CD4-positive, alpha-beta T cell treated with Interleukin-15 for 4 hours (primary cell): ENCODE data around the gene AGBL4.

Source experiments
- DNase-seq: peaks from one replicate; pipeline ENCODE4 v3.0.0-alpha.2; 2020; ENCODE audit warnings: low spot score

Gene AGBL4

GRCh38 chr1:49183489-49183888 lies 840.3 kb downstream of the AGBL4 start:
- DNase-seq: no peak

- DNase-seq: no peak
These were observed 842.7 kb downstream of the AGBL4 start for GRCh38 chr1:49181033-49181432.

DNA sequence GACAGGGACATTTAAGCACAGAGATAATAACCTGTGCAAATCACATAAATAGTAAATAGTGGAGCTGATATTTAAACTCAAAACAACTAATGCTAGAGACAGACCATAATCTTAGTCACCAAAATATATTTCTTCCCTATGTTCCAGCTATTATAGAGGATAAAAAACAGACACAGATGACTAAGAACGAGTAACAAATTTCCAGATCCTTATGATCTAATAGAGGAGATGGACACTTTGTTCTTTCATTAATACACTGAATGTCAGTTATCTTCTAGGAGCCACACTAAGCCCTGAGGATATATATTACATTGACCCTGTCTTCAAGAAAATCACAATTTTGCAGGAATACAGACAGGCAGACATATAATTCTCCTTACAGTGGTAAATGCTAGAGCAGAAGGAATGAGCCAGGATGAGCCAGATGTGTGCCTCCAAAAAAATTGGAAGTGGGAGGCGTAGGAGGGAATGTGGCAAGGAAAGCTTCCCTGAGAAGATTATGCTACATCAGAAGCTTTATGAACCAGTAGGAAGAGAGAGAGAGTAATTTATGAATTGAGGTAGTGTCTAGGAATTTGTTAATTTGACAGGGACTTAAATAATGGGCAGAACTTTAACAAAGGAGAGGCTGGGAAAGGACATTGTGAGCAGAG lies 851.7 kb downstream of the AGBL4 start:
- no peak for DNase-seq

DNA sequence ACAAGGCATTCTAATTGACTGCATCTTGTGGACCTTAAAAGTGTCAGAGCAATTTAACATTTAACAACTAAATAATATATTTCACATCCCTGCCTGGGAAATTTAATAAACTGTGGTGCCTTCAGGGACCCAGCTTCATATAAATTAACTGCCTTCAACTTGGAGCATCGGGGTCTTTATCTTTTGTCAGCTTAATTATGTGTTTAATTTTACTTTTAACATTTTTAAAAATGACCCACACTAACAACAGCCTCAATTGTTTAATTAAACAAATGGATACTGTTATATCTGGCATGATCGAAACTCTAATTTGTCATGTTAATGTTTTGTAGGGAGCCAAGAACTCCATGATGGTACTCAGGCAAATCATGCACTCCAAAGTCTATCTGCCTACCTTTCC lies 857.7 kb downstream of the AGBL4 start:
- DNase-seq: no peak

- DNase-seq: no peak
These were observed 860.7 kb downstream of the AGBL4 start for GRCh38 chr1:49163031-49163430.

- no peak for DNase-seq
These were observed 863.1 kb downstream of the AGBL4 start for GRCh38 chr1:49160677-49161076.

DNA sequence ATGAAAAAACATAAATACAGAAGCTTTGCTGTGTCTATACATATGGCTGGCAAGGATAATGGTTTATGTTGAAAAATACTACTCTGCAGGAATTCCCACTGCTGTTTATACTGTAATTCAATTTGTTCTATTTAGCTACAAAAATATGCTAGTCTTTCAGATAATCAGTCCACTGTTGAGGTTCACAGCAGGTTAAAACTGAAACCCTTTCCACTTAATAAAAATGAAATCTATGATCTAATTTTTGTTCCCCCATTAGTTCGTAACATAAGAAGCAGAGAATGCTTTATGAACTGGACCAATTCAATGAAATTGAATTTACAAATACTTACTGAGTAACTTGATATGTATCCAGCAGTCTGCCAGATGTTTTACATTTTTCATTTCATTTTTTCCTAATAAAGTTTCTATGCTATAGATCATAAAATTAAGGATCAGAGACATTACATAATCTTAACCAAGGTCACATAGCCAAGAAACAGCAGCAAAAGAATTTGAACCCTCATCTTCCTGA lies 887.0 kb downstream of the AGBL4 start:
- no peak for DNase-seq

- no peak for DNase-seq
These were observed 898.0 kb downstream of the AGBL4 start for GRCh38 chr1:49125746-49126145.

DNA sequence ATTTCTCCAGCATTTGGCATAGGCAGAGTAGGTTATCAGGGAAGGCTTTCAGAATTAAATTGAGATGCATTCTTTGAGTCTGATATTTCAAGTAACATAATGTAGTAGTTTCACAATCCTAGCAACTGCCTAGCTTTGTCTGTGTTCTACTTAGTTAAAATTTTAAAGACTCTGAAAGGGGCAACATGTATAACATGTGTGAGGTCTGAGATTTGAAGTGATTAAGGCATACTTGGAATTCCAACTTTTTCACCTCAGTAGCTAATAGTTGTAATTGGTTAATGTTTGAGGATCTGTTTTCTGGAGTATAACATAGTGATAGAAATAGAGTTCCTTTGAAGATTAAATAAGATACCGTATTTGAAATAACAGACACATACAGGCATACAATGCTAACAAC lies 911.8 kb downstream of the AGBL4 start:
- DNase-seq: no peak

DNA sequence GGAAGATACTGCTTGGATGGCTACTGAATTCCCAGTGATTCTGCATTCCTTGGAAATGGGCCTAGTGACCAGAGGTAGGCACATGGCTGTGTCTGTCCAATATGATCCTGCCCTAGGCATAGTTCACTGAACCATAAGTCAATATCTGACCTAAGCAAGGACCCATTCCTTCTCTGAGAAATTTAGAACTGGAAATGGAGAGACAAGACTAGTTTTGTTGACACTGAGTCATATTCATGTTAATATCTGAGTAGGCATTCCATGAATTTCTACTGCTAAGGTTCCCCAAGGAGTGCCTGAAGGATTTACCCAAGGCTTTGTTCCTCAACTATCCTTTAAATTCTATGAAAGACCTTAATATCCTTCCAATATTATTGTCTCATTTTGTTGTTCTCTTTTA lies 917.3 kb downstream of the AGBL4 start:
- no peak for DNase-seq

DNA sequence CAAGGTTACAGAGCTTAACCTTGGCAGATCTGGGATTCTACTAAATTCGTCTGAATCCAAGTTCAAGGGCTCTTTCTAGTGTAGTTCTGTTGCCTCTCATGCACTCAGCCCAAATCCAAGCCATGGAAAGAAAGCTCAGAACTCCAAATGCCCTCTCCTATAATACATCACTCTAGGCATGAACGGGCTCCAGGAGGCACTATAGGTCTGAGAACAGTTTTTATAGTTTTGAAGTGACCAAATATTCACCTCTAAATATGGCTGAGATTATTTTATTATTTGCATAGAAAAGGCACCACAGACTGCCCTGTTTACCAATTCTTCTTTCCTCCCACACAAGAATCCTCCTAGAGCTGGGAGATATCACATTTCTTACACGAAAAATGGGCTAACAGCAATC lies 919.2 kb downstream of the AGBL4 start:
- DNase-seq: no peak

DNA sequence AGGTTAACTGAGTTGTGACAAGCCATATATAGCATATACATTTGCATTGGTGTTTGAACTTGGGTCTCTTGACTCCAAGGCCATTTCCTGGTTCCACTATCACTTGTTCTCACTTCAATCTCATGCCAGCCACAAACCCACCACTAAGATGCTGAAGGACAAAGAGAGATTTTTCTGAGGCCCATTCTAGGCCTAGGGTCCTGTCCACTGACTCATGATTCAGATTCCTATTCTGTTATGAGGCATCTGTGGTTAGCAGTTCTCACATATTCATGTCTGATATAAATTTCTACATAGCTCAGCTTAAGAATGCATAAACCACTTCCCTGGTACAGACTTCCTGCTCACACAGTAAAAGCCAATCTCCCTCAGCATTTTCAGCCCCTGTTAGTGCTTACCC lies 921.0 kb downstream of the AGBL4 start:
- no peak for DNase-seq

GRCh38 chr1:49098866-49099265 lies 924.9 kb downstream of the AGBL4 start:
- DNase-seq: no peak

DNA sequence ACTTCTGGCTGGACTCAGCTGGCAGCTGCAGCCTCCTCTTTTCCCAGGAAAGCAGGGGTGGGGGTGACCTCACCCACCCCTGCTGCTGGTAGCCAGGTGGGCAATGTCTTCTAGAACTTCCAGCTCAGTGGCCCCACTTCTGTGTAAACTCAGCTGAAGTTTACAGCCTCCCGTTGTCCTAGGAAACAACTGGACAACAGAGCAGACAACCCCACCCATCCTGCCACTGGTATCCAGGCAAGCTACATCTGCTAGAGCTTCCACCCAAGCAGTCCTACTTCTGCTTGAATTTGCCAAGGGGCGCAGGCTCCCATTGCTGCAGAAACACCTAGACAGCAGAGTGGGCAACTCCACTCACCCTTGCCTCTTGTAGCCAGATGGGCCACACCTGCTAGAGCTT lies 937.4 kb downstream of the AGBL4 start:
- DNase-seq: no peak

DNA sequence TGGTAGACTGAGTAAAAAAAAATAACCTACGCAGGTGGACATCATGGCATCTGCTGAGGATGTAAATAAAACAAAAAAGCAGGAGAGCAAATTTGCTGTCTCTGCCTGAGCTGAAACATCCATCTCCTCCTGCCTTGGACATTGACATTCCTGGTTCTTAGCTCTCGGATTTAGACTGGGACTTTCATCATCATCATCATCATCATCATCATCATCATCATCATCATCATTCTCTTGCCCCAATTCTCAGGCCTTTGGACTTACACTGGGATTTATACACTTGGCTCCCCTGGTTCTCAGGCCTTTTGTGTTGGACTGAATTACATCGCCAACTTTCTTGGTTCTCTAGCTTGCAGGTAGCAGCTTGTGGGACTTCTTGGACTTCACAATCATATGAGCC lies 938.7 kb downstream of the AGBL4 start:
- DNase-seq: no peak

- no peak for DNase-seq
These were observed 963.0 kb downstream of the AGBL4 start for GRCh38 chr1:49060766-49061165.

DNA sequence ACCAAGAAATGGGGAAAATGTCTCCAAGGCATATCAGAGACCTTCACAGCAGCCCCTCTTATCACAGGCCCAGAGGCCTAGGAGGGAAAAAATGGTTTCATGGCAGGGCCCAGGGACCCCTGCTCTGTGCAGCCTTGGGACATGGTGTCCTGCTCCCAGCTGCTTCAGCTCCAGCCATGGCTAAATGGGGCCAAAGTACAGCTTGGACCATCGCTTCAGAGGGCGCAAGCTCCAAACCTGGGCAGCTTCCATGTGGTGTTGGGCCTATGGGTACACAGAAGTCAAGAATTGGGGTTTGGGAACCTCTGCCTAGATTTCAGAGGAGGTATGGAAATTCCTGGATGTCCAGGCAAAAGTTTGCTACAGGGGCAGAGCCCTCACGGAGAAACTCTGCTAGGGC lies 964.7 kb downstream of the AGBL4 start:
- DNase-seq: no peak

- DNase-seq: no peak
These were observed 971.7 kb downstream of the AGBL4 start for GRCh38 chr1:49052102-49052501.

DNA sequence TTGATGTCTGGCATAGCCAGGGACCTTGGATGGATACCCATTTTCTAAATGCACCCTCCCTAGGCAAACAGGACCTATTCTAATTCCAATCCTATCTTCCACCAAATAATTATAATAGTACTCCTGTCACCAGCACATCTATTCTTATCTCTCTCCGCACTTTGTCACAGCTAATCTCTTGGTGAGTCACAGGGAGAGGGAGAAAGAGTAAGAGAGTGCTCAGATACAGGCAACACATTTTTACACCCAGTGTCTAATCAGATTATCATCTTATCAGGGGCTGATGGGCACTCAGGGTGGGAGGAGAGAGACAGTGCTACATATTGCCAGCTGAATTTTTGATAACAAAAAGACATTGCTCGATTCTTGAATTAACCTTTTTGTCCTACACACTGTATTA lies 972.1 kb downstream of the AGBL4 start:
- DNase-seq: no peak

- DNase-seq: no peak
These were observed 973.7 kb downstream of the AGBL4 start for GRCh38 chr1:49050041-49050440.

DNA sequence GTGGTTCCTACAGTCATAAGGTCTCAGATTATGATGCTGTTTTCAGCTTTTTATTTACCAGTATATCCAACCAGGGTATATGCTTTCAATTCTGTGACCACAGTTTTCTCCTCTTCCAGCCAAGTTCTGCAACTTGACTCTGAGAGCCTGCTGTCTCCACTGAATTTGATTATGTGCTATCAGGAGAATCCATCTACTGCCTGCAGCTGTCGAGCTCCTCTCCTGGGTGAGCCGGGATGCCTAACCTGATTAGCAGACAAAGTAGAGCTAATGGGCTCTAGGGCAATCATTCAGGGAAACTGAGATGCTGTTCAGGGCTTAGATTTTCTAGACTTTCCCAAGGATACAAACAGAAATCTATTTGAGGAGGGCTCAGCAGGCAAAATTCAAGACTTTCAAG lies 975.6 kb downstream of the AGBL4 start:
- no peak for DNase-seq

DNA sequence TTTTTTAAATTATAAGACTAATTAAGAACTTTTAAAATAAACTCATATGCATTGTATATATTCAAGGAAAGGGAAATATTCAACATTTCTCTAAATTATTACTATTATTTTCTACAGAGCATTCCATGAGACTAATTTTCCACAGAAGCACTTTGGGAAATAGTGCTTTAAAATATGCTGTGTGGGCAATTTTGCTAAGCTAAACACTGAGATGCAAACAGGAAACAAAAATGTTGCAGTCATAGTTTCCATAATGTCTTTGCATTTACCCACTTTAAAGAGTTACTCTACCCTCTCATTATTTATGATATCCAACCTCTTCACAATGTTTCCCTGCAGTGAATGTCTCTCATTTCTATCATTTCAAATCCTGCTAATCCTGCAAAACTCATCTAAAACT lies 977.4 kb downstream of the AGBL4 start:
- no peak for DNase-seq

GRCh38 chr1:49045371-49045770 lies 978.4 kb downstream of the AGBL4 start:
- no peak for DNase-seq

DNA sequence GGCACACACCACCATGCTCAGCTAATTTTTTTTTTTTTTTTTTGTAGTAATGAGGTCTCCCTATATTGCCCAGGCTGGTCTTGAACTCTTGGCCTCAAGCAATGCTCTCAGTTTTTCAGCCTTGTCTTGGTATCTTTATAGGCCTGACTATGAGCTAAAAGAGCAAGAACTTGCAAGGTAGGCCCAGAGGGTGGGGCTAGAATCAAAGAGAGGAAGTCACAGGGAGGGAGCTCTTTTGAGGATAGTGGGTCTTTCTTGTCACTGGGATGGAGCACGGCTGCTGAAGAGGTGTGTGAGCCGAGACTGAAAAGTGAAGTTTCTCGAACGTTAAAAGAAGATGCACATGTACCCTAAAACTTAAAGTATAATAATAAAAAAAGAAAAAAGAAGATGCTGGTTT lies 987.1 kb downstream of the AGBL4 start:
- no peak for DNase-seq

GRCh38 chr1:49028396-49028795 lies 995.4 kb downstream of the AGBL4 start:
- DNase-seq: no peak
